Neural crest cell (in vitro differentiated cells): ENCODE data around the gene BORCS5. TPM values are rescaled to one million over a fixed set of nuclear protein-coding genes. Genes with fewer than 3 reads are reported as not detected.
"Not testable (repeated sequence)": the region's sequence is repeated elsewhere in the genome, so short reads cannot be mapped to it uniquely, and the experiment has no call there.

Experiments
- DNase-seq: peaks from one replicate; pipeline ENCODE4 v3.0.0; 2021; ENCODE audit warnings: low read depth, mixed read lengths, low spot score
- H3K27ac Mint-ChIP-seq: one replicate; pipeline ENCODE4 v1.8.0; 2021; ENCODE audit warnings: mild to moderate bottlenecking, mixed read lengths; ENCODE audit not compliant: unreplicated experiment
- H3K27me3 Mint-ChIP-seq: 2 replicates; pipeline ENCODE4 v1.8.0; 2021; ENCODE audit warnings: low read depth, mild to moderate bottlenecking, mixed read lengths
- H3K36me3 Mint-ChIP-seq: 2 replicates; pipeline ENCODE4 v1.8.0; 2021; ENCODE audit warnings: low read depth, mild to moderate bottlenecking, mixed read lengths
- H3K4me1 Mint-ChIP-seq: 2 replicates; pipeline ENCODE4 v1.8.0; 2021; ENCODE audit warnings: mixed read lengths
- H3K4me3 Mint-ChIP-seq: one replicate; pipeline ENCODE4 v1.8.0; 2021; ENCODE audit warnings: mild to moderate bottlenecking, mixed read lengths
- H3K9me3 Mint-ChIP-seq: 2 replicates; pipeline ENCODE4 v1.8.0; 2021; ENCODE audit warnings: mixed read lengths
- total RNA-seq: library from RNA; stranded (reverse); gene quantifications from 2 replicates; pipeline ENCODE4 v1.2.1, GENCODE V29; 2021
- TF ChIP-seq, protein P1 (sequence below): fragments of 200-600 bp; sonication (generic); conservative IDR thresholded peaks from 2 replicates; pipeline ENCODE4 v1.5.0; 2021; ENCODE audit warnings: antibody characterized with exemption, mild to moderate bottlenecking

Gene BORCS5
- total RNA-seq, 1 donor from 2014 or later: 15.0 TPM

- Mint-ChIP-seq H3K36me3 (peaks cover 9% of the 10 kb centered on the region), H3K9me3 (peaks cover 10% of the 10 kb centered on the region), H3K27ac (no peak overlapping the region), H3K4me3 (no peak overlapping the region), H3K4me1 (peaks cover 1% of the 10 kb centered on the region), H3K27me3 (no peaks in the 10 kb centered on the region)
- DNase-seq: no peak
- TF ChIP-seq, protein P1, sequence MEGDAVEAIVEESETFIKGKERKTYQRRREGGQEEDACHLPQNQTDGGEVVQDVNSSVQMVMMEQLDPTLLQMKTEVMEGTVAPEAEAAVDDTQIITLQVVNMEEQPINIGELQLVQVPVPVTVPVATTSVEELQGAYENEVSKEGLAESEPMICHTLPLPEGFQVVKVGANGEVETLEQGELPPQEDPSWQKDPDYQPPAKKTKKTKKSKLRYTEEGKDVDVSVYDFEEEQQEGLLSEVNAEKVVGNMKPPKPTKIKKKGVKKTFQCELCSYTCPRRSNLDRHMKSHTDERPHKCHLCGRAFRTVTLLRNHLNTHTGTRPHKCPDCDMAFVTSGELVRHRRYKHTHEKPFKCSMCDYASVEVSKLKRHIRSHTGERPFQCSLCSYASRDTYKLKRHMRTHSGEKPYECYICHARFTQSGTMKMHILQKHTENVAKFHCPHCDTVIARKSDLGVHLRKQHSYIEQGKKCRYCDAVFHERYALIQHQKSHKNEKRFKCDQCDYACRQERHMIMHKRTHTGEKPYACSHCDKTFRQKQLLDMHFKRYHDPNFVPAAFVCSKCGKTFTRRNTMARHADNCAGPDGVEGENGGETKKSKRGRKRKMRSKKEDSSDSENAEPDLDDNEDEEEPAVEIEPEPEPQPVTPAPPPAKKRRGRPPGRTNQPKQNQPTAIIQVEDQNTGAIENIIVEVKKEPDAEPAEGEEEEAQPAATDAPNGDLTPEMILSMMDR: no peak
Observed at GRCh38 chr12:12404297-12404696, 47.4 kb downstream of the BORCS5 start.

DNA sequence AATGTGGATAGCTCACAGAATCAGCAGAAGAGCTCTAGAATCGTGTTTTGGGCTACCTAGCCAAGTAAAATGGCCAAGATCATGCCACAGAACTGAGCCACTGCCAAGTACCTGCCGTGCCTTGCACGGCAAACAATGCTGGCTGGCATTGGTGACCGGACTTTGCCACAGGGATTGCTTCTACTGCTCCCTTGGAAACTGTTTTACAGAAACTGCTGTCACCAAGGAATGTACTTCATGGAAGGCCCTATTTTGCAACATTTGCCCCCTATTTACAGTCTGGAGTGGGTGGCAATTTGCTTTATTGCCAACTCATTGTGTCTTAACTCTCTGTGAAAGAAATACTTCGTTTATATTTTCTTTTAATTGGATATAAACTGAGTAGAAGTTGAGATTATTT is 49.0 kb downstream of the BORCS5 start:
- Mint-ChIP-seq H3K4me3 (no peak overlapping the region), H3K27ac (no peak overlapping the region), H3K36me3 (peaks cover 8% of the 10 kb centered on the region), H3K9me3 (peaks cover 6% of the 10 kb centered on the region), H3K4me1 (no peaks in the 10 kb centered on the region), H3K27me3 (no peaks in the 10 kb centered on the region)
- TF ChIP-seq, protein P1: no peak
- no peak for DNase-seq

- Mint-ChIP-seq H3K9me3 (peaks cover 2% of the 10 kb centered on the region), H3K36me3 (peaks cover 9% of the 10 kb centered on the region), H3K27me3 (no peaks in the 10 kb centered on the region), H3K4me3 (no peak overlapping the region), H3K27ac (no peak overlapping the region), H3K4me1 (no peaks in the 10 kb centered on the region)
- no peak for DNase-seq
- TF ChIP-seq, protein P1: no peak
Observed at GRCh38 chr12:12406762-12407161, 49.9 kb downstream of the BORCS5 start.

- DNase-seq: no peak
- Mint-ChIP-seq H3K4me1 (no peaks in the 10 kb centered on the region), H3K27me3 (no peaks in the 10 kb centered on the region), H3K4me3 (no peak overlapping the region), H3K9me3 (no peaks in the 10 kb centered on the region), H3K36me3 (peaks cover 11% of the 10 kb centered on the region), H3K27ac (no peak overlapping the region)
- TF ChIP-seq, protein P1: no peak
Observed at GRCh38 chr12:12408265-12408690, 51.4 kb downstream of the BORCS5 start.

- peaks cover 11% of the 10 kb centered on the region for H3K36me3 Mint-ChIP-seq
- H3K27ac Mint-ChIP-seq, H3K4me1 Mint-ChIP-seq, H3K4me3 Mint-ChIP-seq, DNase-seq, H3K9me3 Mint-ChIP-seq, H3K27me3 Mint-ChIP-seq: not testable (repeated sequence)
Observed at GRCh38 chr12:12409337-12409736, 52.5 kb downstream of the BORCS5 start.

DNA sequence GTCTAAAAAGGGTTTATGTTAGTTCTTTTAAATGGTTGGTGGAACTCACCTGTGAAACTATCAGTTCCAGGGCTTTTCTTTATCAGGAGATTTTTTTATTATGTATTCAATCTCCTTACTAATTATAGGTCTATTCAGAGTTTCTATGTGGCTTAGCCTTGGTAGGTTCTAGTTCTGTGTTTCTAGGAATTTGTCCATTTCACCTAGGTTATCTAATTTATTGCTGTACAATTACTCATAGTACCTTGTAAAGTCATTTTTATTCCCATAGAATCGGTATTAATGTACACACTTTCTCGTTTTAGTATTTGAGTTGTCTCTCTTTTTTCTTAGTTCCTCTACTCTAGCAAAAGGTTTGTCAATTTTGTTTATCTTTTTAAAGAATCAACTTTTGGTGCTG is 59.0 kb downstream of the BORCS5 start:
- TF ChIP-seq, protein P1: no peak
- H3K27ac Mint-ChIP-seq: no peak overlapping the region

DNA sequence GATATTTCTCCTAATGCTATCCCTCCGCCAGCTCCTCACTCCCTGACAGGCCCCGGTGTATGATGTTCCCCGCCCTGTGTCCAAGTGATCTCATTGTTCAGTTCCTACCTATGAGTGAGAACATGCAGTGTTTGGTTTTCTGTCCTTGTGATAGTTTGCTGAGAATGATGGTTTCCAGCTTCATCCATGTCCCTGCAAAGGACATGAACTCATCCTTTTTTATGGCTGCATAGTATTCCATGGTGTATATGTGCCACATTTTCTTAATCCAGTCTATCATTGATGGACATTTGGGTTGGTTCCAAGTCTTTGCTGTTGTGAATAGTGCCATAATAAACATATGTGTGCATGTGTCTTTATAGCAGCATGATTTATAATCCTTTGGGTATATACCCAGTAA is 62.3 kb downstream of the BORCS5 start:
- not testable (repeated sequence) for H3K27ac Mint-ChIP-seq, H3K4me1 Mint-ChIP-seq, H3K9me3 Mint-ChIP-seq, DNase-seq, H3K4me3 Mint-ChIP-seq, H3K27me3 Mint-ChIP-seq
- H3K36me3 Mint-ChIP-seq: peaks cover 38% of the 10 kb centered on the region

More for the DNA sequence above, 59.0 kb downstream of the BORCS5 start:
- Mint-ChIP-seq H3K27me3 (no peaks in the 10 kb centered on the region), H3K4me1 (no peaks in the 10 kb centered on the region), H3K9me3 (peaks cover 2% of the 10 kb centered on the region), H3K4me3 (no peak overlapping the region), H3K36me3 (peaks cover 29% of the 10 kb centered on the region)
- no peak for DNase-seq
